H9 (cell line): Measurements from ENCODE around the gene BHLHE40. TPM values are rescaled to one million over a fixed set of nuclear protein-coding genes. Genes with fewer than 3 reads are reported as not detected.

Source experiments
- DNase-seq: peaks from one replicate; pipeline ENCODE4 v3.0.0-alpha.2; 2017
- H2AFZ ChIP-seq: one replicate; pipeline ENCODE4 v1.6.1; 2013; ENCODE audit warnings: mild to moderate bottlenecking, low read length, control low read depth, moderate library complexity
- H2AK5ac ChIP-seq: 2 replicates; pipeline ENCODE4 v1.6.1; 2013; ENCODE audit warnings: low read length, control low read depth, mixed read lengths; ENCODE audit not compliant: insufficient read length
- H2BK120ac ChIP-seq: one replicate; pipeline ENCODE4 v1.6.1; 2013; ENCODE audit warnings: low read depth, mild to moderate bottlenecking, low read length, control low read depth, inconsistent platforms; ENCODE audit not compliant: poor library complexity, severe bottlenecking
- H2BK12ac ChIP-seq: 2 replicates; pipeline ENCODE4 v1.6.1; 2013; ENCODE audit warnings: low read length, control low read depth, mixed read lengths, low read depth; ENCODE audit not compliant: insufficient read length
- H2BK15ac ChIP-seq: 2 replicates; pipeline ENCODE4 v1.6.1; 2013; ENCODE audit warnings: low read depth, low read length, control low read depth
- H2BK20ac ChIP-seq: one replicate; pipeline ENCODE4 v1.6.1; 2013; ENCODE audit warnings: low read depth, mild to moderate bottlenecking, low read length, control low read depth, inconsistent platforms; ENCODE audit not compliant: poor library complexity, severe bottlenecking
- H2BK5ac ChIP-seq: 2 replicates; pipeline ENCODE4 v1.6.1; 2013; ENCODE audit warnings: low read length, control low read depth, mixed read lengths; ENCODE audit not compliant: insufficient read length
- H3K14ac ChIP-seq: 2 replicates; pipeline ENCODE4 v1.6.1; 2013; ENCODE audit warnings: low read length, control low read depth; ENCODE audit not compliant: insufficient read depth
- H3K18ac ChIP-seq: 2 replicates; pipeline ENCODE4 v1.6.1; 2013; ENCODE audit warnings: low read depth, mild to moderate bottlenecking, mixed read lengths, low read length, control low read depth; ENCODE audit not compliant: insufficient read length
- H3K23ac ChIP-seq: 2 replicates; pipeline ENCODE4 v1.6.1; 2013; ENCODE audit warnings: low read length, control low read depth, mixed read lengths, low read depth; ENCODE audit not compliant: insufficient read length
- H3K23me2 ChIP-seq: 2 replicates; pipeline ENCODE4 v1.6.1; 2013; ENCODE audit warnings: low read depth, mild to moderate bottlenecking, mixed read lengths, low read length, control low read depth; ENCODE audit not compliant: insufficient read length, poor library complexity, severe bottlenecking
- H3K27ac ChIP-seq: 2 replicates; pipeline ENCODE4 v1.5.1; 2013; ENCODE audit warnings: low read length, control low read depth, mixed read lengths, low read depth; ENCODE audit not compliant: insufficient read length
- H3K27me3 ChIP-seq: 2 replicates; pipeline ENCODE4 v1.6.1; 2013; ENCODE audit warnings: low read length, control low read depth, inconsistent platforms; ENCODE audit not compliant: insufficient read depth
- H3K4ac ChIP-seq: 2 replicates; pipeline ENCODE4 v1.6.1; 2013; ENCODE audit warnings: low read depth, mild to moderate bottlenecking, control low read depth, inconsistent platforms, low read length, moderate library complexity
- H3K4me1 ChIP-seq: 2 replicates; pipeline ENCODE4 v1.6.1; 2013; ENCODE audit warnings: low read length, control low read depth, inconsistent platforms; ENCODE audit not compliant: insufficient read depth
- H3K4me2 ChIP-seq: 2 replicates; pipeline ENCODE4 v1.6.1; 2013; ENCODE audit warnings: low read length, control low read depth, mixed read lengths; ENCODE audit not compliant: insufficient read length, insufficient read depth
- H3K56ac ChIP-seq: 2 replicates; pipeline ENCODE4 v1.6.1; 2013; ENCODE audit warnings: low read depth, mild to moderate bottlenecking, mixed read lengths, low read length, control low read depth; ENCODE audit not compliant: insufficient read length
- H3K79me1 ChIP-seq: 2 replicates; pipeline ENCODE4 v1.6.1; 2013; ENCODE audit warnings: low read depth, mild to moderate bottlenecking, moderate library complexity, low read length, control low read depth, inconsistent platforms; ENCODE audit not compliant: insufficient read depth, poor library complexity, severe bottlenecking
- H3K79me2 ChIP-seq: 2 replicates; pipeline ENCODE4 v1.6.1; 2013; ENCODE audit warnings: low read length, control low read depth, inconsistent platforms; ENCODE audit not compliant: insufficient read depth
- H3K9ac ChIP-seq: 2 replicates; pipeline ENCODE4 v1.6.1; 2013; ENCODE audit warnings: low read length, control low read depth, mixed read lengths; ENCODE audit not compliant: insufficient read length; ENCODE audit errors: extremely low read depth
- H3K9me3 ChIP-seq: one replicate; pipeline ENCODE4 v1.6.1; 2013; ENCODE audit warnings: low read depth, low read length, inconsistent platforms; ENCODE audit not compliant: control insufficient read depth
- H3T11ph ChIP-seq: one replicate; pipeline ENCODE4 v1.6.1; 2013; ENCODE audit warnings: mild to moderate bottlenecking, low read length, control low read depth, inconsistent platforms
- H4K20me1 ChIP-seq: one replicate; pipeline ENCODE4 v1.6.1; 2013; ENCODE audit not compliant: control insufficient read depth, insufficient read length, insufficient read depth
- H4K5ac ChIP-seq: 2 replicates; pipeline ENCODE4 v1.6.1; 2013; ENCODE audit warnings: low read depth, mild to moderate bottlenecking, mixed read lengths, low read length, control low read depth; ENCODE audit not compliant: insufficient read length
- H4K8ac ChIP-seq: replicated peaks from 2 replicates; pipeline ENCODE4 v1.6.1; 2013; ENCODE audit warnings: low read length, control low read depth, mixed read lengths, low read depth; ENCODE audit not compliant: insufficient read length
- H4K91ac ChIP-seq: 2 replicates; pipeline ENCODE4 v1.6.1; 2013; ENCODE audit warnings: low read depth, mild to moderate bottlenecking, moderate library complexity, mixed read lengths, low read length, control low read depth; ENCODE audit not compliant: insufficient read length
- H3K27ac Mint-ChIP-seq, 3 experiments: 2 replicates in 2 of 3; 3 replicates in 1 of 3; pipeline ENCODE4 v1.8.0; 2020 to 2021; ENCODE audit warnings: mixed read lengths in 3 of 3, mild to moderate bottlenecking in 1 of 3, moderate library complexity in 1 of 3
- H3K27me3 Mint-ChIP-seq: 2 replicates; pipeline ENCODE4 v1.8.0; 2021; ENCODE audit warnings: low read depth, mild to moderate bottlenecking, moderate library complexity, mixed read lengths
- H3K36me3 Mint-ChIP-seq, 3 experiments: 2 replicates in 2 of 3; 3 replicates in 1 of 3; pipeline ENCODE4 v1.8.0; 2020 to 2021; ENCODE audit warnings: low read depth in 3 of 3, mixed read lengths in 3 of 3; ENCODE audit not compliant: insufficient read depth in 1 of 3
- H3K4me1 Mint-ChIP-seq, 2 experiments: 2 replicates each; pipeline ENCODE4 v1.8.0; 2020; ENCODE audit warnings: mixed read lengths in 2 of 2
- H3K4me3 Mint-ChIP-seq, 2 experiments: 2 replicates in 1 of 2; 3 replicates in 1 of 2; pipeline ENCODE4 v1.8.0; 2020 to 2021; ENCODE audit warnings: mild to moderate bottlenecking in 2 of 2, mixed read lengths in 2 of 2, moderate library complexity in 1 of 2
- H3K9me3 Mint-ChIP-seq, 2 experiments: 2 replicates in 1 of 2; 3 replicates in 1 of 2; pipeline ENCODE4 v1.8.0; 2020; ENCODE audit warnings: mild to moderate bottlenecking in 2 of 2, mixed read lengths in 2 of 2, moderate library complexity in 1 of 2
- WGBS: extraction: QIAGEN DNeasy Blood & Tissue Kit; methylation state at CpG from one replicate; pipeline ENCODE4 v1.1.7; 2013; ENCODE audit warnings: missing lambda C conversion rate, low lambda C conversion rate, mixed read lengths; ENCODE audit not compliant: insufficient read length; ENCODE audit errors: extremely low coverage; 5-methylcytosine and 5-hydroxymethylcytosine counted together
- total RNA-seq: library from RNA; stranded (reverse); gene quantifications from 2 replicates; pipeline ENCODE4 v1.2.1, GENCODE V29; 2021
- TF ChIP-seq, protein P1 (sequence below): fragments of 200-600 bp; sonication (generic); conservative IDR thresholded peaks from 3 replicates; pipeline ENCODE4 v1.8.0; 2021; ENCODE audit warnings: antibody characterized with exemption, mild to moderate bottlenecking

The BHLHE40 gene
- total RNA-seq, 1 experiment from 2014 or later: 4.1 TPM

DNA sequence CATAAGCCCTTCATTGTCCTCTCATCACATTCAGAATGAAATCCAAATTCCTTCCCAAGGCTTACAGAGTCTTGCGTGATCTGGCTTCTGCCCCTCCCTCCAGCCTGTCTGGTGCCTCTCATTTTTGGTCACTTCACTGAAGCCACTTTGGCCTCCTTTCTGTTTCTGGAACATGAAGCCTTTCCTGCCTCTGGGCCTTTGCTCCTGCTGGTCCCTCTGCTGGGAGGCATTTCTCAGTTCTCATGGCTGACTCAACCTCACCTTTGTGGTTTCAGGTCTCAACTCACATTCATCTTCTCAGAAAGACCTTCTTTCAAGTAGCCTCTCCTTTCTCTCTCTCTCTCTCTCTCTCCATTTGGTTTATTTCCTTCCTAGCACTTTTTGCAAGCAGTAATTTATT is 43.9 kb upstream of the BHLHE40 start:
- Histone ChIP-seq H3K23me2 (no peaks in the 10 kb centered on the region), H3K27ac (no peak overlapping the region), H3K4ac (no peak overlapping the region), H2AFZ (no peak overlapping the region), H2AK5ac (no peak overlapping the region), H4K20me1 (no peaks in the 10 kb centered on the region), H2BK15ac (no peak overlapping the region), H3K4me1 (no peaks in the 10 kb centered on the region), H2BK120ac (no peak overlapping the region), H3K9ac (no peak overlapping the region), H2BK5ac (no peak overlapping the region), H3K79me1 (no peaks in the 10 kb centered on the region), H2BK12ac (no peak overlapping the region), H3K14ac (no peak overlapping the region), H3T11ph (no peak overlapping the region), H3K9me3 (no peaks in the 10 kb centered on the region), H3K4me2 (no peak overlapping the region), H3K23ac (no peak overlapping the region), H3K18ac (no peak overlapping the region), H2BK20ac (no peak overlapping the region), H4K91ac (no peak overlapping the region), H3K79me2 (no peaks in the 10 kb centered on the region), H4K5ac (no peak overlapping the region), H3K56ac (no peak overlapping the region), H4K8ac (no peak overlapping the region), H3K27me3 (no peaks in the 10 kb centered on the region)
- no peaks in the 10 kb centered on the region for H3K4me1 Mint-ChIP-seq
- H3K36me3 Mint-ChIP-seq: no peaks in the 10 kb centered on the region
- H3K27ac Mint-ChIP-seq: no peak overlapping the region
- no peak for DNase-seq
- H3K4me3 Mint-ChIP-seq: no peak overlapping the region
- H3K27me3 Mint-ChIP-seq: no peaks in the 10 kb centered on the region
- WGBS: no CpG with 5 or more reads among the region's 1 CpG
- TF ChIP-seq, protein P1, sequence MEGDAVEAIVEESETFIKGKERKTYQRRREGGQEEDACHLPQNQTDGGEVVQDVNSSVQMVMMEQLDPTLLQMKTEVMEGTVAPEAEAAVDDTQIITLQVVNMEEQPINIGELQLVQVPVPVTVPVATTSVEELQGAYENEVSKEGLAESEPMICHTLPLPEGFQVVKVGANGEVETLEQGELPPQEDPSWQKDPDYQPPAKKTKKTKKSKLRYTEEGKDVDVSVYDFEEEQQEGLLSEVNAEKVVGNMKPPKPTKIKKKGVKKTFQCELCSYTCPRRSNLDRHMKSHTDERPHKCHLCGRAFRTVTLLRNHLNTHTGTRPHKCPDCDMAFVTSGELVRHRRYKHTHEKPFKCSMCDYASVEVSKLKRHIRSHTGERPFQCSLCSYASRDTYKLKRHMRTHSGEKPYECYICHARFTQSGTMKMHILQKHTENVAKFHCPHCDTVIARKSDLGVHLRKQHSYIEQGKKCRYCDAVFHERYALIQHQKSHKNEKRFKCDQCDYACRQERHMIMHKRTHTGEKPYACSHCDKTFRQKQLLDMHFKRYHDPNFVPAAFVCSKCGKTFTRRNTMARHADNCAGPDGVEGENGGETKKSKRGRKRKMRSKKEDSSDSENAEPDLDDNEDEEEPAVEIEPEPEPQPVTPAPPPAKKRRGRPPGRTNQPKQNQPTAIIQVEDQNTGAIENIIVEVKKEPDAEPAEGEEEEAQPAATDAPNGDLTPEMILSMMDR: no peak
- no peaks in the 10 kb centered on the region for H3K9me3 Mint-ChIP-seq
